NCI-H524 treated with DMSO at 0.1 percent for 48 hours (cell line): ENCODE results near the gene EPB41L4B.
"Not testable (repeated sequence)": the region's sequence is repeated elsewhere in the genome, so short reads cannot be mapped to it uniquely, and the experiment has no call there.

Experiments used
- DNase-seq: peaks from one replicate; lab custom pipeline; 2025; lab: John Stamatoyannopoulos, UW

The EPB41L4B gene

DNA sequence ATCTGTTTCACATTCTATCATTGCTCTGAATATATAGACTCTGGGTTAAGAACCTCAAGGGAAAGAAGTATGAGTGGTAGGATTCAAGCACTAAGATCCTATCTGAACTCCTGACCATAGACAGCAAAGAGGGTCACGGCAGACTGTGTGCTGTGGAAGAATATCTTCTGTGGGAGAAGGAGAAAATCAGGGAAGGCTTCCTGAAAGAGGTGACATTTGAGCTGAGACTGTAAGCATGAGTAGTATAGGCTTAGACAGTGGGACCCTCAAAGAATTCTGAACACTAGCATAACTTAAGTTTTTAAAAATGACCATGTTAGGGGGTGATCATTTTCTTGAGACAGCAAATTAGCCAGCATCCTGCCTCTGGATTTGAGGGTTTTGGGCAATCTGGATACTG lies 157.7 kb downstream of the EPB41L4B start:
- no peak for DNase-seq

DNA sequence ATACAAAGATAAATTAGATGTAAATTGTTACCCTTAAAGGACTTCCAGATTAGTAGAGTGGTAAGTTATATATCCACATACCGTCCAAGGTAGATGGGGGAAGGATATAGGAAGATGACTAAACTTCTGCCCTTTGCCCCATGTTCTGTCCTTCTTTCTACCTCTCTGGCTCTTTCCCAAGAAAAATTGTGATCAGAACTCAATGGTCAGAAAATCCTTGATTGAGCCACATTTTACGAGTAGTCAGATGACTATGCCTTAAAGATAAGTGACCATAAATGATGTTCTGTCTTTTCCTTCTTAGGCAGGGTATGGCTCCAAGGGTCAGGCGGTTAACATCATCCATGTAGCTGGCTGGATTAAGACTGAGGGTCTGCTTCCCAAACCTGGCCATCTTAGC lies 158.2 kb downstream of the EPB41L4B start:
- no peak for DNase-seq

DNA sequence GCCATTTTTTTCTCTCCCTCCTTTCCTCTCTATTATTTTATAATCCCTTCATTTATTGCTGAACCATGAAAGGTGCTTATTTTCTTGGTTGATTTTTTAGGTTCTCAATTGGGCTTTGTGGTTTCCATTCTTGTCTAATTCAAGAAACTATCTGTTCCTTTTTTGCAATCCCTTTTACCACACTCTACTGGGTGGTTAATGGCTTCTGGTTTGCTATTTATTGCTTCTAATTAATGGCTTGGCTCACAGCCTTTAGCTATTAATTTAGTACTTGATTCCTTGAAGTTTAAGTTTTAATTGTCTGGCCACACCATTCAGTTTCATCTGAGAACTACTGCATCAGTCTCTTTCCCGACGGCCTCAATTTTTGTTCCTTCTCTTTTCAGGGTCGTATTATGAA lies 159.4 kb downstream of the EPB41L4B start:
- DNase-seq = no peak

GRCh38 chr9:109159583-109159982 lies 161.3 kb downstream of the EPB41L4B start:
- no peak for DNase-seq

GRCh38 chr9:109158651-109159050 lies 162.2 kb downstream of the EPB41L4B start:
- DNase-seq = no peak

GRCh38 chr9:109156708-109157107 lies 164.2 kb downstream of the EPB41L4B start:
- DNase-seq = no peak

DNA sequence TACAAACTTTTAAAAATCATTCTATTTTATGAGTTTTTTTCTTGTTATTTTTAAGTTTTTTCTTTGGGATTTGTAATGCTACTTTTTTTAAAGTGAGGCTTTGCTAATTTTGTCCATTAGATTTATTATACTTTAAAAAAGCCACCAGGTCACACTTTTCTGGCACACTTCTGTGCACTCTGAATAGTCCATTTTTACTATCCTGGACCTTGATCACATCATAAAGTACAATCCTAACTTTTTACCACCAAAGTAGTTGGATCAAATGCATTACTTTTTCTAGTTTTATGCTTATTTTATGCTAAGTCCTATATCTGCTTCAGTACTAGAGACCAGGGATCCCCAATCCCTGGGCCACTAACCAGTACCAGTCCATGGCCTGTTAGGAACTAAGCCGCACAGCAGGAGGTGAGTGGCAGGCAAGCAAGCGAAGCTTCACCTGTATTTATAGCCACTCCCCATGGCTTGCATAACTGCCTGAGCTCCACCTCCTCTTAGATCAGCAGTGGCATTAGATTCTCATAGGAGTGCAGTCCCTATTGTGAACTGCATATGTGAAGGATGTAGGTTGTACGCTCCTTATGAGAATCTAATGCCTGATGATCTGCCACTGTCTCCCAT lies 169.8 kb downstream of the EPB41L4B start:
- DNase-seq = no peak

GRCh38 chr9:109149722-109150121 lies 171.1 kb downstream of the EPB41L4B start:
- no peak for DNase-seq

DNA sequence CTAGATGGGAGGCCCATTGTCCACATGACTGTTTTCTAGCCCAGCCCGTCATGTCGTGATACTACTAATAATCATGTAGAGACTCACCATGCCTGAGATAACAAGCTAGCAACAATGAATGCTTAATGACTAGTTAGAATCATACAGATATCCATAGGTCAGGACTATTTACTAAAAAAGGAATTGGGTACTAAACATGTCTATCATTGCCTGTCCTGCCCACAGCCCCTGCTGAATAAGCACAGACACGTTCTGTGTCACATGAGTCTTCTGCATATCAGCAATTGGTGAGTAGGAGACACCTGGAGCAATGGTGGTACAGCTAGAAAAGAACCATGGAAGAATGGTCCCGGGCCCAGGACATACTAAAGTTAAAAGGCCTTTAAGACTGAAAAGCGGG lies 171.8 kb downstream of the EPB41L4B start:
- DNase-seq = no peak

DNA sequence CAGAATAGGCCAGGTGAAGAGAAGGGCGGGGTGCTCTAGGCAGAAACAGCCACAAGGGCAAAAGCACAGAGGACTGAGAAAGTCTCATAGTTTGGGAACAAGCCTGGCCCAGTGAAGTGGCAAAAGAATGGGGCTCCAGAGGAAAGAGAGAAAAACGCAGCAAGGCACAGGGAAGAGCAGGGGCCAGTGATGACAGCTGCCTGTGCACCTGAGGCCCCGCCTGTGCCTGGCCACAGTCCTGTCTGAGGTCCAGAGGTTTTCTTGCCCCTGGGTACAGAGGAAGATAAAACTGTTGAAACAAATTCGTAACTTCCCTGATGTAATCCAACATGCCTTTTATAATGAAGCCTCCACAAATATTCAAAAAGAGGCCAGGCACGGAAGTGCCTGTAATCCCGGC lies 175.8 kb downstream of the EPB41L4B start:
- no peak for DNase-seq

DNA sequence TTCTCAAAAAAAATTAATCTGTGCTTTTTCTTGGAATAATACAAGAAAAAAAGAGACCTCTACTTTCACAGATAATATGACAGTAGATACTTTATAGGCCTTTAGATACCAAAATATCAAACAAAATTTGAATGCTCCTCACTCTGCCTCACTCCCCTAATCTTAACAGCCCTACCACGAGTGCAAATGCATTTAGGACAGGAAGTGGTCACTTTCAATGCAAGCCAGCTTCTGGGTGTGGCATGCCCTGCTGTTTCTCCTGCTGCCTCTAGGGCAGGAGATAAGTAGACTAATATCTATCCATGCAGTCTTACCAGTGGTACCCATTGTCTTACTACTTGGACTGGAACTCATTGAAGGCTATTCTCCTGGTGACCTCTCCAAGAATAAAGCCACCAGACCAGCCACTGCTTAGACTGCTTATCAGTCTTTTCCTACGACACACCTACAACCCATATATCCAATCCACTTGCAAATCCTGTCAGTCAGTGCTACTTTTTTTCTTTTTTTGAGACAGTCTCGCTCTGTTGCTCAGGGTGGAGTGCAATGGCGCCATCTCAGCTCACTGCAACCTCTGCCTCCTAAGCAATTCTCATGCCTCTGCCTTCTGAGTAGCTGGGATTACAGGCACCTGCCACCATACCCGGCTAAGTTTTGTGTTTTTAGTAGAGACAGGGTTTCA lies 176.8 kb downstream of the EPB41L4B start:
- no peak for DNase-seq

DNA sequence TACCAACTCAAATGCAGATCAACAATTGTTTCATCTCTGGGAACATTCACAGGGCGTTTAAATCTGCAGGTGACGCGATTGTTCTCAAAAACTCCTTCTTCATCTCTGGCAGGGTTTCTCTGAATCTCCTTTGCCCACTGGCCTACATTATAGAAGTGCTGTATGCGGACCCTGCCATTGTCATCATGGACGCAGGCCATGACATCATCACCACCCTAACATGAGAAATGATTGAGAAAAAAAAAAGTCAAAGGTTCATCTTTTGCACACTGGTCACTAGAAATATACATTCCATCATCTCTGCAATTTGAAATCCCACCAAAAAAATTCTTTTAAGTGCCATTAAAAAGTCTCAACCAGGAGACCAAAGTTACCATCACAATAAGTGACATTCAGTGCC lies 179.5 kb downstream of the EPB41L4B start:
- DNase-seq = no peak

DNA sequence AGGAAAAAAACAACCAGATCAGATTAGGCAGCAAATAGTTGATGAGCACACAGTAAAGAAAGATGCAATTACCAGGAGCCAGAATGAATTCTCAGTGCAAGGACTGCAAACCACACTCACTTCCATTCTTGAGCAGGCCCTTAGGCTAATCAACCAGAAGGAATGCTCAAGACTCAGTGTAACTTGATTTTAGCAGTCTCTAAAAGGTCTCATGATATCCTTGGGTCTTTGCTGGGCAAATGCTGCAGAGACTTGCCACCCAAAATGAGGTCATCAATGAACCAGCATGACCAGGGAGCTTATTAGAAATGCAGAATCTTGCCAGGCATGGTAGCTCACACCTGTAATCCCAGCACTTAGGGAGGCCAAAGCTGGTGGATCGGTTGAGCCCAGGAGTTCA lies 181.0 kb downstream of the EPB41L4B start:
- DNase-seq = no peak

GRCh38 chr9:109138421-109138820 lies 182.4 kb downstream of the EPB41L4B start:
- DNase-seq = no peak

GRCh38 chr9:109134167-109134578 lies 186.7 kb downstream of the EPB41L4B start:
- DNase-seq = no peak

GRCh38 chr9:109133533-109133932 lies 187.3 kb downstream of the EPB41L4B start:
- no peak for DNase-seq

DNA sequence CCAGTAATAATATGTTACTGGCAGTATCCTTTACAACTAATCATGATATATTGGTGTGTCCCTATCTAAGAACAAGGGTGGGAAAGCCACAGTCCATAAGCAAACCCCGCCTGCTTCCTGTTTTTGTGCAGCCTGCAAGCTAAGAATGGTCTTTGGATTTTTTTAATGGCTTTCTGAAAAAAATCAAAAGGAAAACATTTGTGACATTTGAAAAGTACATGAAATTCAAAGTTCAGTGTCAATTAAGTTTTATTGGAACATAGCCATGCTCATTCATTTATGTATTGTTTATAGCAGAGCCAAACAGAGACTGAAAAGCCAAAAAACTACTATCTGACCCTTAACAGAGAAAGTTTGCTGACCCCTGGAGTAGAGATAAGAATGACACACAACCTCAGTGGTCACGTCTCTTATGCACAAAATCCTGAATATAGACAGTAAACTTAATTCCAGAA lies 188.3 kb downstream of the EPB41L4B start:
- DNase-seq = no peak

GRCh38 chr9:109129470-109130197 lies 191.2 kb downstream of the EPB41L4B start:
- DNase-seq = no peak

GRCh38 chr9:109126671-109127070 lies 194.2 kb downstream of the EPB41L4B start:
- not testable (repeated sequence) for DNase-seq

GRCh38 chr9:109124121-109124520 lies 196.7 kb downstream of the EPB41L4B start:
- no peak for DNase-seq

DNA sequence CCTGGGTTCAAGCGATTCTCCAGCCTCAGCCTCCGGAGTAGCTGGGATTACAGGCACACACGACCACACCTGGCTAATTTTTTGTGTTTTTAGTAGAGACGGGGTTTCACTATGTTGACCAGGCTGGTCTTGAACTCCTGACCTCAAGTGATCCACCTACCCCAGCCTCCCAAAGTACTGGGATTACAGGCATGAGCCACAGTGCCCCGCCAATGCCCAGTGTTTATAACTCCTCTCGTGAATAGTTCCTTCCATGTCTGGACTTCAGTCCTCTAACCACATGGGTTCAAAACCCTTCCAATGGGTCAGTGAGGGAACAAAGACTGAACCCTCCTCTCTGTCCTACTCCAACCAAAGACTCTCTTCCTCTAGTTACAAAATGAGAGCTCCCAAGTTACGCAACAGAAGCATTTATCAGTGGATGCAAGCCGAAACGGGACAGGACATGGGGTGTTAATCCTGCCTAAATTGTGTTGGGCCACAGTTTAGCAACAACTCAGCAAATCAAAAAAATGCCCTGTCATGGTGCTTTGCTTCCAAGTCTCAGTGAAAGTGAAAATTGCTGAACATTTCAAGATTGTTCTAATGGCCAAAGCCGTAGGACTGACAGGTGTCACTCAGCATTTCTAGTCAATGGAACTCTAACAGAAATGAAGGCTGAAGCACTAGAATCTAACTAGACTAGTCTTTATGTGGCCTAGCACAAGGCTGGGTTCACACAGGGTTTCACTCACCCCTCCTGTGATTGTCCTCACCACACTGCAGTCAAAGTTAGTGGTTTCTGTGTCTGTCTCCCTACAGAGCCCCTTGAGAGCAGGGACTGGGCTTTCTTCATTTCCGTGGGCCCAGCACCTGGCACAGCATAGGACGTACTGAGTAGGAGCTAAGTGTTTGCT lies 197.9 kb downstream of the EPB41L4B start:
- no peak for DNase-seq
